CD14-positive monocyte (primary cell): ENCODE measurements around the gene WFDC5. TPM values are rescaled to one million over a fixed set of nuclear protein-coding genes. Genes with fewer than 3 reads are reported as not detected.

Experiments used
- DNase-seq, 3 donors: peaks; one replicate each; pipeline ENCODE4 v3.0.0-alpha.2; 2011 to 2022
- H2AFZ ChIP-seq: 2 replicates; pipeline ENCODE4 v1.6.0; 2012; ENCODE audit warnings: mild to moderate bottlenecking, low read depth, low read length, inconsistent platforms; ENCODE audit not compliant: insufficient read depth, poor library complexity, severe bottlenecking
- H3K27ac ChIP-seq, 2 donors: 1 replicate in 1 of 2; 2 replicates in 1 of 2; pipeline ENCODE4 v1.5.1; 2012 to 2013; ENCODE audit warnings: low read length in 2 of 2, control low read depth in 1 of 2, inconsistent platforms in 1 of 2, low read depth in 1 of 2, mild to moderate bottlenecking in 1 of 2
- H3K27me3 ChIP-seq, 2 donors: one replicate each; pipeline versions ENCODE4 v1.6.0 to v1.6.1; 2011 to 2013; ENCODE audit warnings: low read length in 2 of 2; ENCODE audit not compliant: control insufficient read depth in 2 of 2, insufficient read depth in 2 of 2
- H3K36me3 ChIP-seq, 2 donors: replicated peaks in 1 of 2; 1 replicate in 1 of 2; 2 replicates in 1 of 2; pipeline versions ENCODE4 v1.5.1 to v1.6.1; 2012 to 2013; ENCODE audit warnings: low read length in 2 of 2, control low read depth in 1 of 2, inconsistent platforms in 1 of 2, mild to moderate bottlenecking in 1 of 2; ENCODE audit not compliant: insufficient read depth in 2 of 2, control insufficient read depth in 1 of 2
- H3K4me1 ChIP-seq, 2 donors: 1 replicate in 1 of 2; 2 replicates in 1 of 2; pipeline versions ENCODE4 v1.5.1 to v1.6.1; 2012 to 2013; ENCODE audit warnings: low read length in 2 of 2, control low read depth in 1 of 2, inconsistent platforms in 1 of 2, mild to moderate bottlenecking in 1 of 2, moderate library complexity in 1 of 2; ENCODE audit not compliant: insufficient read depth in 2 of 2, control insufficient read depth in 1 of 2
- H3K4me2 ChIP-seq: replicated peaks from 2 replicates; pipeline ENCODE3; 2012; ENCODE audit warnings: low read length, moderate library complexity, mild to moderate bottlenecking; ENCODE audit not compliant: poor library complexity, severe bottlenecking; ENCODE audit errors: extremely low read depth
- H3K4me3 ChIP-seq, 3 experiments: fragments of 200-600 bp in 1 of 3; sonication (generic) in 1 of 3; replicated peaks in 1 of 3; 1 replicate in 2 of 3; 2 replicates in 1 of 3; pipeline ENCODE4 v1.5.1; 2011 to 2013; ENCODE audit warnings: low read length in 3 of 3, mild to moderate bottlenecking in 3 of 3, control low read depth in 2 of 3, low read depth in 2 of 3, inconsistent platforms in 1 of 3, moderate library complexity in 1 of 3
- H3K79me2 ChIP-seq: 2 replicates; pipeline ENCODE4 v1.6.0; 2012; ENCODE audit warnings: mild to moderate bottlenecking, control low read depth, inconsistent platforms, low read length, moderate library complexity; ENCODE audit not compliant: insufficient read depth
- H3K9ac ChIP-seq: 2 replicates; pipeline ENCODE4 v1.6.0; 2017; ENCODE audit warnings: low read length, mild to moderate bottlenecking; ENCODE audit not compliant: insufficient read depth, poor library complexity, severe bottlenecking
- H3K9me3 ChIP-seq, 2 donors: replicated peaks in 1 of 2; 1 replicate in 1 of 2; 2 replicates in 1 of 2; pipeline versions ENCODE4 v1.5.1 to v1.6.1; 2012 to 2013; ENCODE audit warnings: low read length in 2 of 2, control low read depth in 1 of 2; ENCODE audit not compliant: control insufficient read depth in 1 of 2, insufficient read depth in 1 of 2
- H4K20me1 ChIP-seq: 2 replicates; pipeline ENCODE4 v1.6.0; 2012; ENCODE audit warnings: mild to moderate bottlenecking, low read length, control low read depth, moderate library complexity; ENCODE audit not compliant: insufficient read depth
- H3K27ac Mint-ChIP-seq, 7 donors: one replicate each; pipeline ENCODE4 v1.8.0; 2020; ENCODE audit warnings: mild to moderate bottlenecking in 7 of 7, mixed read lengths in 7 of 7, moderate library complexity in 6 of 7, inconsistent platforms in 2 of 7
- H3K27me3 Mint-ChIP-seq, 3 donors: one replicate each; pipeline ENCODE4 v1.8.0; 2021 to 2022; ENCODE audit warnings: low read depth in 3 of 3, mild to moderate bottlenecking in 3 of 3, mixed read lengths in 3 of 3, moderate library complexity in 3 of 3, inconsistent platforms in 1 of 3
- H3K36me3 Mint-ChIP-seq, 2 donors: one replicate each; pipeline ENCODE4 v1.8.0; 2020; ENCODE audit warnings: mixed read lengths in 2 of 2, inconsistent platforms in 1 of 2, mild to moderate bottlenecking in 1 of 2
- H3K4me1 Mint-ChIP-seq: one replicate; pipeline ENCODE4 v1.8.0; 2020; ENCODE audit warnings: mild to moderate bottlenecking, mixed read lengths
- H3K4me3 Mint-ChIP-seq, 2 donors: one replicate each; pipeline ENCODE4 v1.8.0; 2020; ENCODE audit warnings: mild to moderate bottlenecking in 2 of 2, mixed read lengths in 2 of 2, moderate library complexity in 1 of 2
- H3K9me3 Mint-ChIP-seq, 7 donors: one replicate each; pipeline ENCODE4 v1.8.0; 2020 to 2022; ENCODE audit warnings: mixed read lengths in 7 of 7, mild to moderate bottlenecking in 6 of 7, moderate library complexity in 6 of 7, inconsistent platforms in 2 of 7
- WGBS: methylation state at CpG from one replicate; pipeline ENCODE4 v1.1.5; 2013; ENCODE audit warnings: missing lambda C conversion rate; ENCODE audit not compliant: insufficient coverage; 5-methylcytosine and 5-hydroxymethylcytosine counted together
- intact Hi-C, 2 donors: fragments of 100-400 bp; cut with micrococcal nuclease; formaldehyde crosslinking; loops; one replicate each; pipeline versions ENCODE4 v1.15.0 to v1.15.1; 2023
- polyA plus RNA-seq, 3 donors: library from polyadenylated mRNA; depleted of rRNA in 1 of 3; unstranded in 2 of 3; stranded (reverse) in 1 of 3; fragments of 300-500 nt in 2 of 3; fragments of >200 nt in 1 of 3; fragmentation: Illumina TruSeq in 2 of 3; gene quantifications; 1 replicate in 2 of 3; 2 replicates in 1 of 3; pipeline ENCODE4 v1.2.3, GENCODE V29; 2012 to 2021
- TF ChIP-seq, protein P1 (sequence below): fragments of 200-600 bp; IDR thresholded peaks from one replicate; pipeline ENCODE4 v1.8.0; 2022; ENCODE audit warnings: antibody characterized with exemption, mild to moderate bottlenecking

Gene WFDC5
- polyA plus RNA-seq, 3 donors = not detected

DNA sequence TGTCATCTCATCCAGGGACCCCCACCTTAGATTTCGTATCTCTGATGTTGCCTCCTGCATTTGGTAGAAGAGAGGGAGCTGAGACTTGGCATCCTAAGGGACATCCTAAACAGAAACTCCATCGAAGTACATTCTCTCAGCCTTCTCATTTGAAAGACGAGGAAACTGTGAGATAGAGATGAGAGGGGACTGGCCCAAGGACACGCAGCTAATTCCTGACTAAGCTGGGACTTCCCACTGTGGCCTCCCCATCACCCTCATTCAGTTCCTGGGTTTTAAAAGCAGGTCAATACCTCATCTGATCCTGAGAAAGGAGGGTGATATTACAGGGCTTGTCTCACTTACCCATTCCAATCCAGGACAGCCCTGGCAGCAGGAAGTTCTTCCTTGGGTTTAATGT is 855 bp upstream of the WFDC5 start:
- H3K4me1 ChIP-seq = no peaks in the 10 kb centered on the region
- no peak overlapping the region for H2AFZ ChIP-seq
- Mint-ChIP-seq H3K9me3 (no peaks in the 10 kb centered on the region), H3K4me3 (no peak overlapping the region), H3K27ac (no peak overlapping the region), H3K36me3 (no peaks in the 10 kb centered on the region), H3K27me3 (peaks cover 11 to 30% (median 16%) of the 10 kb centered on the region in 3 donors), H3K4me1 (no peaks in the 10 kb centered on the region)
- H3K4me3 ChIP-seq = no peak overlapping the region
- no peak overlapping the region for H3K27ac ChIP-seq
- no CpG with 5 or more reads among the region's 4 CpGs for WGBS
- H3K27me3 ChIP-seq = peaks cover 0 to 3% of the 10 kb centered on the region in 2 donors
- H3K9me3 ChIP-seq = no peaks in the 10 kb centered on the region
- no peak overlapping the region for H3K9ac ChIP-seq
- H3K36me3 ChIP-seq = no peaks in the 10 kb centered on the region
- intact Hi-C loops = no loop called here
- TF ChIP-seq, protein P1, sequence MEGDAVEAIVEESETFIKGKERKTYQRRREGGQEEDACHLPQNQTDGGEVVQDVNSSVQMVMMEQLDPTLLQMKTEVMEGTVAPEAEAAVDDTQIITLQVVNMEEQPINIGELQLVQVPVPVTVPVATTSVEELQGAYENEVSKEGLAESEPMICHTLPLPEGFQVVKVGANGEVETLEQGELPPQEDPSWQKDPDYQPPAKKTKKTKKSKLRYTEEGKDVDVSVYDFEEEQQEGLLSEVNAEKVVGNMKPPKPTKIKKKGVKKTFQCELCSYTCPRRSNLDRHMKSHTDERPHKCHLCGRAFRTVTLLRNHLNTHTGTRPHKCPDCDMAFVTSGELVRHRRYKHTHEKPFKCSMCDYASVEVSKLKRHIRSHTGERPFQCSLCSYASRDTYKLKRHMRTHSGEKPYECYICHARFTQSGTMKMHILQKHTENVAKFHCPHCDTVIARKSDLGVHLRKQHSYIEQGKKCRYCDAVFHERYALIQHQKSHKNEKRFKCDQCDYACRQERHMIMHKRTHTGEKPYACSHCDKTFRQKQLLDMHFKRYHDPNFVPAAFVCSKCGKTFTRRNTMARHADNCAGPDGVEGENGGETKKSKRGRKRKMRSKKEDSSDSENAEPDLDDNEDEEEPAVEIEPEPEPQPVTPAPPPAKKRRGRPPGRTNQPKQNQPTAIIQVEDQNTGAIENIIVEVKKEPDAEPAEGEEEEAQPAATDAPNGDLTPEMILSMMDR = no peak
- H3K79me2 ChIP-seq = no peaks in the 10 kb centered on the region
- no peak for DNase-seq
- no peaks in the 10 kb centered on the region for H4K20me1 ChIP-seq
- no peak overlapping the region for H3K4me2 ChIP-seq

DNA sequence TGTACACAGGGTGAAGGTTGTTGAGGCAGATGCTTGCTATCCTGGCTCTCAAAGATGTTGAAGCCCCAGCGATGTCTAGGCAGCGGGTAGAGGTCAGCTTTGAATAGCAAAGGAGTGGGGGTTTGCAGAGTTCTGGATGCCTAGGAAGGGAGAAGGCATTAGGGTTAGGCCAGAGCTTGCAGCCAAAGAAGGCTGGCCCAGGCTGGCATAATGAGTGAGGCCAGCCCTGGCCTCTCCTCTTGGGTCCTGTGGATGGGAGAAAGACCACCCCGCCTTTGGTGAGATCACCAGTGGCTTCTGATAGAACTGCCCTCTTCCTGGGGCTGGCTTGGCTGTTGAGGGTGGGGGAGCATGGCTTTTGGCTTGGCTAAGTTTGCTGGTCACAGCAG is 406 bp upstream of the WFDC5 start:
- 83% methylated on average over 3 of the region's 3 CpGs for WGBS
- H3K27me3 ChIP-seq = peaks cover 0 to 3% of the 10 kb centered on the region in 2 donors
- H2AFZ ChIP-seq = no peak overlapping the region
- intact Hi-C loops = no loop called here
- Mint-ChIP-seq H3K27ac (no peak overlapping the region), H3K4me3 (no peak overlapping the region), H3K27me3 (peaks cover 11 to 30% (median 16%) of the 10 kb centered on the region in 3 donors), H3K36me3 (no peaks in the 10 kb centered on the region), H3K9me3 (no peaks in the 10 kb centered on the region), H3K4me1 (no peaks in the 10 kb centered on the region)
- H3K79me2 ChIP-seq = no peaks in the 10 kb centered on the region
- H3K4me2 ChIP-seq = no peak overlapping the region
- no peaks in the 10 kb centered on the region for H4K20me1 ChIP-seq
- no peak overlapping the region for H3K27ac ChIP-seq
- TF ChIP-seq, protein P1 = no peak
- H3K36me3 ChIP-seq = no peaks in the 10 kb centered on the region
- DNase-seq = no peak
- H3K9me3 ChIP-seq = no peaks in the 10 kb centered on the region
- H3K4me3 ChIP-seq = no peak overlapping the region
- H3K4me1 ChIP-seq = no peaks in the 10 kb centered on the region
- H3K9ac ChIP-seq = no peak overlapping the region
